GM18907 (cell line): Measurements from ENCODE around the gene ITGA6.

ENCODE experiments used
- ATAC-seq: cut with Tn5 transposase; IDR thresholded peaks from one replicate; pipeline ENCODE4 v1.9.1; 2021; ENCODE audit warnings: mild to moderate bottlenecking, moderate library complexity; ENCODE audit not compliant: unreplicated experiment

Gene ITGA6

GRCh38 chr2:172439911-172440310, 12.5 kb downstream of the ITGA6 start:
- no peak for ATAC-seq

DNA sequence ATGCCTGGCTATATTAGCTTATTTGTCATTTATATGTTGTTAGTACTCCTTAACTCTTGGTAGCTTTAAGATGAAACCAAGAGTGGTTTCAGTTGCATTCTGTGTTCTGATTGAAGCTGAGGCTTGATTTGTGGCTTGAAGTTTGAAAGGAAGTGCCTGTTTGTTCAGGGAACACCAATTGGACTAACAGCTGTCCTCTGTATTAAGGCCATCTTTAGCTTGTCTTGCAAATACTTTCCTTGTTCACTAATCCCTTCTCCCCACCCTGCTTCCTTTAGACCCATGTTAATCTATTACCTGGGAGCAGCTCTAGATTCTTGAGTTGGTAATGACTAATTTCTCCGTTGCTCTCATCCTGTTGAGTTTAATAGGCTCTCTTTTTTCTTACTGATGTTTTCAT, 13.4 kb downstream of the ITGA6 start:
- peak; percentile 46 for ATAC-seq

- ATAC-seq: no peak
These were observed 14.9 kb downstream of the ITGA6 start for GRCh38 chr2:172442072-172442895.

DNA sequence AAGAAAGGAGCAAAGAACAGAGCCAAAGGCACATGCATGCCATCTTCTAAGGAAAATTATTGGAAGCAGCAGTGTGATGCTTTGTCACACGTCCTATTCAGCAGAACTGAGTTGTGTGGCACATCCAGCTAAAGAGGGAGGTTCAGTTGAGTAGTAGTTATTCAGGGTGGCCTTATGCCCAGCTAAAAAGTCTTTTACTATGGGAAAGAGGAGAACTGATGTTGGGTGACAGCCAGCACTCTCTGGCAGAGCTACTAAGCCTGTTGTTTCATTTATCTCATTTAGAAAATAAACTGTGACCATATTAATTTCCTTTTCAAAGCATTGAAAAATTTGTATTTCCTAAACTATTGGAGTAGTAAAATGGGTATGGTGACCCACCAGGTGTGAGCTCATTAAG, 18.5 kb downstream of the ITGA6 start:
- ATAC-seq: no peak

DNA sequence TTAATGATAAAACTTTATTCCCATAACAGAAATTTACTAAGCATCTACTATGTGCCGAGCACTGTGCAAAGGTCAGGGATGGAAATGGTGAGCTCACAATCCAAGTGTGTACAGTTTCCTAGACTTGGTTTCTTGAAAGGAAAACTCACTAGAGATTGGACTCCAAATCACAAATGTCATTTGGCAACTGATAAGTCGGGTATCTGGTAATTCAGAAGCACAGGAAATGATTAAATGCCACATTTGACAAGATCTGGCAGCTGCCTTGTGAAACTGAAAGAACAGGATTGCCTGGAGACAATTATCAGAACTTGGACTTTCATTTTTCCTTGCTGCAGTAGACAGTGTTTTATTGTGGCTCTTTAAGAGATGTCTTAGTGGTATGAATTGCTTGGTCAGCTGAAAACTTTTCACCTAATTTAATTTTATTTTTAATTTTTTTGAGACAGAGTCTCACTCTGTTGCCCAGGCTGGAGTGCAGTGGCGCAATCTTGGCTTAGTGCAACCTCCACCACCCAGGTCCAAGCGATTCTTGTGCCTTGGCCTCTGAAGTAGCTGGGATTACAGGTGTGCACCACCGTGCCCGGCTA, 19.2 kb downstream of the ITGA6 start:
- ATAC-seq: no peak

DNA sequence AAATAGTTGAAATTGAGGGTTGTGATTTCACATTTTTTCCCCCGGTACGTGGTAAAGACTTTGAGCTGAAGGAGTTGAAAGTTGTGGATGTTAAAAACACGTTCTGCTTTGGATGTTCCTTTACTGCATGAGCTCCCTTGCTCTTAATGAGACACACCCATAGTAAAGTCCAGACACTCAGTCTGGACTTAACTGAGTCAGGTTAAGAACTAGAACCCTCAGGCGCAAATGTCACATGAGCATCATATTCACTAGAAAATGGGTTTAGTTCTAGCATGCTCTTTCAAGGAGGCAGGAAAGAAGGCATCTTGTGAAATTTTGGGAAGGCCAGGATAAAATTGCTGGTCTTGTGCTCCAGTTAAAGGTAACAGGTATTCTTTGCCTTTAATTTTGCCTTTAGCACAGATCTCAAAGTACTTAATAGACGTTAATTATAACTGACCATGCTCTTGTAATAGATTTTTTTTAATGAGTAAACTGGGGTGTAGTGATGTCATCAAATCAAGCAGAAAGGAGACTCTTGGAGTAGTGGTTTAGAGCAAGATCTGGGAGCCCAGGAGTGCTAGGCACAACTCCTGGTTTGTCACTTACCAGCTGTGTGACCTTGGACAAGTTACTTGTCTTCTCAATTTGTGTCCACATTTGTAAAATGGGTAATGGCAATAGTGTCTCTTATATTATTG, 20.6 kb downstream of the ITGA6 start:
- no peak for ATAC-seq

GRCh38 chr2:172448544-172449267, 21.3 kb downstream of the ITGA6 start:
- no peak for ATAC-seq

GRCh38 chr2:172449911-172450550, 22.6 kb downstream of the ITGA6 start:
- ATAC-seq: no peak

GRCh38 chr2:172451923-172452322, 24.5 kb downstream of the ITGA6 start:
- ATAC-seq: no peak

GRCh38 chr2:172452845-172453244, 25.5 kb downstream of the ITGA6 start:
- no peak for ATAC-seq

GRCh38 chr2:172454404-172455120, 27.2 kb downstream of the ITGA6 start:
- no peak for ATAC-seq

GRCh38 chr2:172455121-172455515, 27.7 kb downstream of the ITGA6 start:
- no peak for ATAC-seq

DNA sequence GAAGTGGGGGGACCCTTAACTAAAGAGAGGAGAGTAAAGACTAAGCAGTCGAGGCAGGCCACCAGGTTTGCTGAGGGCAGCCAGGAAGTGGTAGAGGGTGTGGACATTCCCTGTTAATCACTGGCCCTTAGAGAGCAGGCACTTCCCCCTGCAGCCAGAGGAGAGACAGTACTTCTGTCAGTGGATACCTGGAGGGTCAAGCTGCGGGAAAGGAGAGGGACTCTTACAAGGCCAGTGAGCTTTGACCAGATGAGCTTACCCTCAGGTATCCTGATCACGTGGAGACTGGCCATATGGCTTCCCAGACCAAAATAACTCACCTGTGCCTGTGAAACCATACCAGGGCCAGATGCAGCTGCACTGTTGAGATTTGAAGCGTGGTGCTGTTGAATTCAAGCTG, 28.6 kb downstream of the ITGA6 start:
- ATAC-seq: no peak

- no peak for ATAC-seq
These were observed 30.1 kb downstream of the ITGA6 start for GRCh38 chr2:172457536-172457935.

DNA sequence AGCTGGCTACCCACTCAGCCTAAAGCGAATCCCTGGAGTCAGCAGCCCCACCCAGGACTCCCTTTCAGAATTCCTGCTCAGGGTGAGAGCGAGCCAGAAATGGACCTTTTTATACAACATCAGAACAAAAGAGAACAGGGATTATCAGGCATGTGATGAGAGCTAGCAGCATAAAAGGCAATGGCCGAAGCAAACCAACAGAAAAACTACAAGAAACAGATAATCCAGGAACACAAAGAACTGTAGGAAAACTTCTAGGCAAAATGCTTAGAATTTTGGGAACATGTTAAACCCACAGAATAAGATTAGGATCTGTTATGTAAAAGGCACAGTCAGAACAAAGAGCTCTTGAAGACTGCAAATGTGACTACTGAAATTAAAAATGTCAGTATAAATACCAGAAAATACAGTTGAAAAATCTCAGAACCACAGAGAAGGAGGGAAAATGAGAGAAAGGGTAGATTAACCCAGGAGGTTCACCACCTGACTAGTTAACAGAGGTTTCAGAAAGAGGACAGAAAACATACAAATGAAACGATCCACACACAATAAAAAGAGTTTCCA, 31.3 kb downstream of the ITGA6 start:
- no peak for ATAC-seq

GRCh38 chr2:172460780-172461201, 33.4 kb downstream of the ITGA6 start:
- no peak for ATAC-seq

GRCh38 chr2:172461591-172462372, 34.4 kb downstream of the ITGA6 start:
- ATAC-seq: peak; percentile 42

- no peak for ATAC-seq
These were observed 35.0 kb downstream of the ITGA6 start for GRCh38 chr2:172462373-172462848.

GRCh38 chr2:172462849-172463381, 35.5 kb downstream of the ITGA6 start:
- peak; percentile 76 for ATAC-seq
